Activated T-cell treated with anti-CD3 and anti-CD28 coated beads, Interleukin-2, amount 50 U/mL, for 4 hours (primary cell): Measurements from ENCODE around the gene CLASP1. TPM values are rescaled to one million over a fixed set of nuclear protein-coding genes. Genes with fewer than 3 reads are reported as not detected.
"Not testable (repeated sequence)": the region's sequence is repeated elsewhere in the genome, so short reads cannot be mapped to it uniquely, and the experiment has no call there.

Source experiments
- ATAC-seq, 2 donors: fragments of 200-7000 bp; cut with Tn5 transposase; one replicate each; pipeline ENCODE4 v1.10.0; 2021
- DNase-seq: peaks from one replicate; pipeline ENCODE4 v3.0.0-alpha.2; 2020
- H3K27me3 Mint-ChIP-seq: one replicate; pipeline ENCODE4 v1.8.0; 2021; ENCODE audit warnings: low read depth, mixed read lengths
- H3K36me3 Mint-ChIP-seq: one replicate; pipeline ENCODE4 v1.8.0; 2022; ENCODE audit warnings: mixed read lengths; ENCODE audit not compliant: insufficient read depth
- H3K4me1 Mint-ChIP-seq: one replicate; pipeline ENCODE4 v1.8.0; 2021; ENCODE audit warnings: low read depth, mixed read lengths
- H3K4me3 Mint-ChIP-seq: one replicate; pipeline ENCODE4 v1.8.0; 2021; ENCODE audit warnings: mild to moderate bottlenecking, moderate library complexity, mixed read lengths
- H3K9me3 Mint-ChIP-seq: one replicate; pipeline ENCODE4 v1.8.0; 2021; ENCODE audit warnings: mixed read lengths
- total RNA-seq, 3 donors: library from RNA; stranded (reverse); gene quantifications; one replicate each; pipeline ENCODE4 v1.2.1, GENCODE V29; 2021

The CLASP1 gene
- total RNA-seq, 3 donors from 2014 or later, result 48.3 to 68.2 (median 63.2) TPM

DNA sequence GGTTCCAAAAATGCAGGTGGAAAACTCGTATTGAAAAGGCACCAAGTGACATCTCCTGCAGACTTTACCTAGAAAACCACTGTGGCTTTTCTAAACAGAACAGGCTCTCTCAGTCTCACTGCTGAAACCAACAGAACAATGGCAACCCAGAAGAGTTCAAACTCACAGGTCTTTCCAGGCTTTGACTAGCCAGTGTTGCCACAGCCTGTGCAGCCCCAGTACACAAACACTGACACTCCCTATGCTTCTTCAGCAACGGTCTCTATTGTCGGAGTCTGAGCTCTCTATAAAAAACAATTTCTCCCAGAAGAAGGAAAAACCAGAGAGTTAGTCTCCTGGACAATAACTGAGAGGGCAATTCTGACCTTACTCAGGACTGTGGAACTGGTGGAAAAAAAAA is 206.4 kb downstream of the CLASP1 start:
- Mint-ChIP-seq H3K27me3 (no peaks in the 10 kb centered on the region), H3K9me3 (no peaks in the 10 kb centered on the region), H3K36me3 (peaks cover 57% of the 10 kb centered on the region), H3K4me1 (no peaks in the 10 kb centered on the region), H3K4me3 (no peak overlapping the region)
- ATAC-seq (no peak), DNase-seq (no peak)

DNA sequence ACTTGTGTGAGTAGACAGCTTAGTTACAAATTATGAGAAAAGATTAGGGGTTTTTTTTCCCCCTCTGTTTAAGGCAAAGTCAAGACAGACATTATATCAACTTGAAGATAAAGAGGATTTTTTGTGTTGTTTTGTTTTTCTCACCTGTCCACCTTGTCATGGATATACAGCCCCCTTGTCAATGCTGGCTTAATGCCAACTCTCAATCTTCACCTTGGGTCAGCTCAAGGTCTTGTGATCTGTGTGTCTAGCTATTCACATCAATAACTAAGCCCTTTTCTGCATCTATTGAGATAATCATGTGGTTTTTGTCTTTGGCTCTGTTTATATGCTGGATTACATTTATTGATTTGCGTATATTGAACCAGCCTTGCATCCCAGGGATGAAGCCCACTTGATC is 211.0 kb downstream of the CLASP1 start:
- not testable (repeated sequence) for ATAC-seq, H3K9me3 Mint-ChIP-seq, DNase-seq, H3K4me3 Mint-ChIP-seq, H3K4me1 Mint-ChIP-seq, H3K27me3 Mint-ChIP-seq
- H3K36me3 Mint-ChIP-seq, result peaks cover 24% of the 10 kb centered on the region

DNA sequence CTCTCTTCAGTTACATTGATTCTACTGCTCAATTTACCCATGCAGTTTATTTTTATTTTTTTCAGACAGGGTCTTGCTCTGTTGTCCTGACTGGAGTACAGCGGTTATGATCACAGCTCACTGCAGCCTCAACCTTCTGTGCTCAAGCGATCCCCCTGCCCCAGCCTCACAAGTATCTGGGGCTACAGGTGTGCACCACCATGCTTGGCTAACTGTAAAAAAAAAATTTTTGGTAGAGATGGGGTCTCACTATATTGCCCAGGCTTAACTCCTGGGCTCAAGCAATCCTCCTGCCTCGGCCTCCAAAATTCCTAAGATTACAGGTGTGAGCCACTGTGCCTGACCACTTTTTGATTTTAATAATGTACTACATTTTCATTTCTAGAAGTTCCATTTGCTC is 212.3 kb downstream of the CLASP1 start:
- Mint-ChIP-seq H3K36me3 (peaks cover 19% of the 10 kb centered on the region), H3K9me3 (no peaks in the 10 kb centered on the region), H3K4me3 (no peak overlapping the region), H3K4me1 (no peaks in the 10 kb centered on the region), H3K27me3 (no peaks in the 10 kb centered on the region)
- no peak for DNase-seq
- no peak for ATAC-seq

DNA sequence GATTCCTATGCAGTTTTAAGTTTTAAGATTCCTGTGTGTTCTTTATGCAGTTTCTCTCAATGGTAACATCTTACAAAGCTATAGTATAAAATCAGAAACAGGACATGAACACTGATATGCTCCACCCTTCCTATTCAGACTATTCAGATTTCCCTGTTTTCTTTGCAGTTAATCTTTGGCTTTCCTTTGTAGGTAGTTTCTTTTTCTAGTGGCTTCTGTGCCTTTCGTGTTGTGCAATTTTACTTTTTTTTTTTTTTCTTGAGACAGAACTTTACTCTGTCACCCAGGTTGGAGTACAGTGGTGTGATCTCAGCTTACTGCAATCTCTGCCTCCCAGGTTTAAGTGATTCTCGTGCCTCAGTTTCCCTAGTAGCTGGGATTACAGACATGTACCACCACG is 213.5 kb downstream of the CLASP1 start:
- Mint-ChIP-seq H3K9me3 (no peaks in the 10 kb centered on the region), H3K36me3 (peaks cover 13% of the 10 kb centered on the region), H3K4me3 (no peak overlapping the region), H3K4me1 (no peaks in the 10 kb centered on the region), H3K27me3 (no peaks in the 10 kb centered on the region)
- no peak for ATAC-seq
- DNase-seq, result no peak

DNA sequence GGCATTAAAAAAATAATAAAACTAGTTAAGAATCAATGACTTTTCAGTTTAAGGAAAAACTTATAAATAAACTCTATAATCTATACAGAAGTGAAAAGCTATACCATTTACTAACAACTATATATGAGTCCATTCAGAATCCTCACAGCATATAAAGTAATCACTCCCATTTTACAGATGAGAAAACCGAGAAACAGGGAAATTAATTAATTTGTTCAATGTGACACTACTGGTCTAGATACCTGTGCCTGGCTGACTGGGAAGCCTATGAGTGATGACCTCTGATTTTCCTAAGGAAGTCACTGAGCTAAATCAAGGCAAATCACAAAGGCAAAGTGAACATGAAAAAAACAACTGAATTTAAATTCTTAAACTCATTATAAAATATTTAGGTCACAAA is 218.0 kb downstream of the CLASP1 start:
- Mint-ChIP-seq H3K36me3 (peaks cover 26% of the 10 kb centered on the region), H3K4me3 (no peak overlapping the region), H3K27me3 (no peaks in the 10 kb centered on the region), H3K4me1 (no peaks in the 10 kb centered on the region), H3K9me3 (no peaks in the 10 kb centered on the region)
- DNase-seq (no peak), ATAC-seq (no peak)

DNA sequence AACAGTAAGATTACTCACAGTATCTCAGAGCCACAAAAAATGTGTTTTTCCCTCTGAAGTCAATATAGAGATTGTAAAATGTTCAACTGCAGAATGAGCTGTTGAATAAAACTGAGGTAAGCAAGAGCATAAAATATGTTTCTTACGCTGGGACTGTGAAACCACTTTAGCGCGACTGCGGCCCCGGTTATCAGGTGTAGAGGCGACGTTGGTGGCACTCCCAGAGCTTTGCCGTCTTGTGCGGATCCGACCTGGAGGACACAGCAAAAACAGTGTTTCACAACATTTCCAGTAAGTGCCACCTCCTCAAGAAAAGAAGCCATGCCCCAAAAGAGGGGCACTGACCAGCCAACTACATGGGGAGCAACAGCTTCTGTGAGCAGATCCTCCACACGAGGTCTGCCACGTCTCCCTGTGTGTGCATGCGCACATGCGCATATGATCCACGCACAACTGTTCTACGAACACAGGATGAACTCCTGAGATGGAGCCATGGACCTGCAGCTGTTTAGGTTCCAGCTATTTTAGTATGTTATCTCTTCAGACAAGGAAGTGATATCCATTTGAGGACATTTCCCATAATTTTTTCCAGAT is 219.2 kb downstream of the CLASP1 start:
- Mint-ChIP-seq H3K9me3 (no peaks in the 10 kb centered on the region), H3K27me3 (no peaks in the 10 kb centered on the region), H3K36me3 (peaks cover 32% of the 10 kb centered on the region), H3K4me1 (no peaks in the 10 kb centered on the region), H3K4me3 (no peak overlapping the region)
- ATAC-seq (no peak), DNase-seq (no peak)

DNA sequence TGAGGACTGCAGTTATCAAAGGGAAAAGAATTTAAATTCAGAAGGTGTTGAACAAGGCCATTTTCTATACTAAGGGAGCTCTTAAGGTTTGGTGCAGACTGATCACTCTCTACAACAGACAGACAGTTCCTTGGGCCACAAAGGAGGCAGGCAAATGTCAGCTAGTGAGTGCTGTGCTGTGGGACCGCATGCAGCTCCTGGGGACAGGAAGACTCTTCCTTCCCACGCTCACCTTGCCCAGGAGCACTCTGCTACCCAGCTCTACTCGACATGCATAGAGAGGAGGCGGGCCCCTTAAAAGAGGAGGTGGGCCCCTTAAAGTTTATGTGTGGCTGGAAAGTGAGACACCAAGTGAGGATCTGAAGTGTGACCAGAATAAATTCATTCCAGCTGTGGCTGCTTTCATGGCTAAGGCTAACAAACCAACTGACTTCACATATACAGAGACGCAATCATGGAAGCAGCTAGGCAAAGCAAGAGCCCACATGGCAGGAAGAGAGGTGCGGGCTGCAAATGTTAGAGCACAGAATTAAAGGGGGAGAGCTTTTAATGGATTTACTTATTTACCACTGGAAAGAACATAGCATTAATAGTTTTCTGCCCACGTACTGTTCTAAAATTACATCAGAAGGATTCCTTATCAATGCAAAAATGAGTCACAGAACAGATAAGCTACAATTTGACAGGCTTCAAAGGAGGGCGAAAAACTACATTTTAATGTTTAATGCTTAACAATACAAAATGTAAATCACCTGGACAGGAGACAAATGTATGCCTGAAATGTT is 220.0 kb downstream of the CLASP1 start:
- Mint-ChIP-seq H3K27me3 (no peaks in the 10 kb centered on the region), H3K4me3 (no peak overlapping the region), H3K9me3 (no peaks in the 10 kb centered on the region), H3K4me1 (no peaks in the 10 kb centered on the region), H3K36me3 (peaks cover 34% of the 10 kb centered on the region)
- ATAC-seq, result no peak
- DNase-seq, result no peak

DNA sequence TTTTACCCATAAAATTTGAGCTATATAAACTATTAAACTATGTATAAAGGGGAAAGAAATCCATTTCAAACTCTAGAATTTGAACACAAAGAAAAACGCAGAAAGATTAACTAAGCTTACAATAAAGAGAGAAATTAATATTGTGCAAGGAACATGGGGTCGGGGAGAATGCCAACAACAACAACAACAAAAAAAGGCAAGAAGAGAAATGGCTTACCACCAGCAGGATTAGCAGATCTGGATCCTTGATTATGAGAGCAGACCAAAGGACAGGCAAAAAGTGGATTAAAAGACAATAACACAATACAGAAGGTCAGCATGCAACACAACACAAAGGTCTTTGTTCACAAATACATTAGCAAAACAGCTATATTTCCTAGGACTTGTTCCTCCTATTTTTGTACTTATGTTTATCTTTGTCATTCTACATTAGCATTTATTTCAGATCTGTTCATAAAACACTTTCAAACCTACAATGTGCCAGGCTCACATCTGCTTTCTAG is 222.0 kb downstream of the CLASP1 start:
- no peak overlapping the region for H3K4me3 Mint-ChIP-seq
- no peaks in the 10 kb centered on the region for H3K4me1 Mint-ChIP-seq
- ATAC-seq (no peak), DNase-seq (no peak)
- no peaks in the 10 kb centered on the region for H3K9me3 Mint-ChIP-seq
- H3K27me3 Mint-ChIP-seq, result no peaks in the 10 kb centered on the region
- peaks cover 39% of the 10 kb centered on the region for H3K36me3 Mint-ChIP-seq

DNA sequence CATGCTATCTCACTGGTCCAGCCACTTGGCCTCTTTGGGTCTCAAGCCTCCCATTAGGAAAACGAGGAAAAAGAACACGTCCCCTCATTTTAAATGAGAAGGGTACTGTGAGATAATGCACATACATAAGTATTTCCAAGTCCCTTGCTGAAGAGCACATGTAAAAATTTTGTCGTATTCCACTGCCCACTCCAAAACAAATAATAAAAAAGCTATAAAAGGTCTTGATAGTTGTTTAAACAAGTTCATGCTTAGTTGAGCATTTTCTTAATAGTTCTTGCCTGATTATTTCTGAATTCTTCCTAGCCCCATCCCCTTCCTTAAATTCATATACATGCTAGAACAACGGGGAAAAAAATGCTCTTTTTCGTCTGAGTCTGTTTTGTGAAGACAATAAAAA is 228.8 kb downstream of the CLASP1 start:
- no peak overlapping the region for H3K4me3 Mint-ChIP-seq
- no peak for ATAC-seq
- no peak for DNase-seq
- H3K36me3 Mint-ChIP-seq, result peaks cover 28% of the 10 kb centered on the region
- no peaks in the 10 kb centered on the region for H3K4me1 Mint-ChIP-seq
- H3K9me3 Mint-ChIP-seq, result no peaks in the 10 kb centered on the region
- no peaks in the 10 kb centered on the region for H3K27me3 Mint-ChIP-seq

DNA sequence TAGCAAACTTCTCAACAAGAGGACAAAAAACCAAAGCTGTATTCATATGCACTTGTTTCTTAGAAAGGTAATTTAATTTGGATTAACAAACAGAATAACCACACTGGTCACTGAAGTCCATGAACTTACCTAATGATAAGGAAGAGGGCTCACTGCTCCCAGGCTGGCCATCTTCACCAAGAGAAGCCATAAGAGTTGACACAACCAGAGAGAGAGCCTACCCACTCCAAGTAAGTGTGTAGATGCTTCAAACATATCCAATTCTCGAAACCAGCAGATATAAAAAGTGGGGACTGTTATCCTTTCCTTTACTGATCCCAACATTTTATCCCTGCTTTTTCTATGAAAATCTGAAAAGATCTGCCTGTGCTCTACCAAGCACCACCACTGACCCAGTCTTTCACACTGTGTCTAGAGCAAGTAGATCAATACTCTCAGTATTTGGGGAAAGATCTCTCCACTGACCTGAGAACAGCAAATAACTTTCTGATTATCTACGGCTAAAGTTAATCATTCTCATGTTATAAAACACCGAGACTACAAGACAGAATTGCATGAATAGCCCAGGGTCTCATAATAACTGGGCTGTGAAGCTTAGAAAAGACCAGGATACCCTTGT is 230.1 kb downstream of the CLASP1 start:
- peaks cover 33% of the 10 kb centered on the region for H3K36me3 Mint-ChIP-seq
- no peaks in the 10 kb centered on the region for H3K4me1 Mint-ChIP-seq
- H3K9me3 Mint-ChIP-seq, result no peaks in the 10 kb centered on the region
- DNase-seq (no peak), ATAC-seq (no peak)
- no peak overlapping the region for H3K4me3 Mint-ChIP-seq
- H3K27me3 Mint-ChIP-seq, result no peaks in the 10 kb centered on the region

DNA sequence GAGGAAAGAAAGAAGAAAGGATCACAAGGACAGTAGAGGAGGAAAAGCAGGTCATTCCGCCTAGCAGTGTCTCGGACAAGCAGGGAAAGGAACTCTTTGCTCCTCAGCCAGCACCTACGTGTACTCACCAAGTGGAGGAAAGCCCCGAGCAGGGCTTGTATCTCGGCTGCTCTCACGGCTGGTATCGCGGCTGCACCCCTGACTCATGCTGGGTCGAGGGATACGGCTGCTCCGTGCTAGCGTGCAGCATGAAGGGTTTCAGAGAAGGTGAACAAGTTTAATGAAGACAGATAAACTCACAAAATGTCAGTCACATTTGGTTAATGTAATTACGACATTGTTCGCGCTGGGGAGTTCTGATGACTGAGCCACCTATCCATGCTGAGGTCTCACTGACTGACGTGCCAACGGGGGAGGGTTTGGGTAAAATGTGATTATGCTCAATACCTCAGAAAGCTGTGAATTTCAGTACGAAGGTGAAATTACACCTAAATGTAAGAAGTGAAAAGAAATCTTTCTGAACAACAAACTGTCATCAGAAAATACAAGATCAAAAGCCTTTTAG is 230.7 kb downstream of the CLASP1 start:
- H3K36me3 Mint-ChIP-seq, result peaks cover 31% of the 10 kb centered on the region
- no peaks in the 10 kb centered on the region for H3K9me3 Mint-ChIP-seq
- ATAC-seq, result no peak
- H3K27me3 Mint-ChIP-seq, result no peaks in the 10 kb centered on the region
- DNase-seq, result no peak
- H3K4me1 Mint-ChIP-seq, result no peaks in the 10 kb centered on the region
- no peak overlapping the region for H3K4me3 Mint-ChIP-seq

DNA sequence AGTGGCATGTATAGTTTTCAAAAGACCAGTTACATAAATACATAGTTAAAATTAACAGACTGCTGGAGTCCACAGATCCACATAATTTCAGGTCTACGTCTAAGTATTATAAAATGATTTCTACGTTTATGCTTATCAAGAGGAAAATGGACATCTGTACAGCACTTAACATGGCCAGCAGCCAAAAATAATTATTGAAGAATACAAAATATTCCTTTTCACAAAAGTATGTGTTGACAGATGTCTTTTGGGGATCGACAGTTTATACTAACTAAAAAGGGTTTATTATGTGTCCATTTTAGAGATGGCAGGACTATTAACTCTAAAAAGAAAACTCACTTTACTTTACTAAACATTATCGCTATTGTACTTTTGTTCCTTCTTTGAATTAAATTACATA is 231.4 kb downstream of the CLASP1 start:
- no peak overlapping the region for H3K4me3 Mint-ChIP-seq
- H3K27me3 Mint-ChIP-seq, result no peaks in the 10 kb centered on the region
- H3K36me3 Mint-ChIP-seq, result peaks cover 32% of the 10 kb centered on the region
- H3K9me3 Mint-ChIP-seq, result no peaks in the 10 kb centered on the region
- DNase-seq (no peak), ATAC-seq (no peak)
- no peaks in the 10 kb centered on the region for H3K4me1 Mint-ChIP-seq

DNA sequence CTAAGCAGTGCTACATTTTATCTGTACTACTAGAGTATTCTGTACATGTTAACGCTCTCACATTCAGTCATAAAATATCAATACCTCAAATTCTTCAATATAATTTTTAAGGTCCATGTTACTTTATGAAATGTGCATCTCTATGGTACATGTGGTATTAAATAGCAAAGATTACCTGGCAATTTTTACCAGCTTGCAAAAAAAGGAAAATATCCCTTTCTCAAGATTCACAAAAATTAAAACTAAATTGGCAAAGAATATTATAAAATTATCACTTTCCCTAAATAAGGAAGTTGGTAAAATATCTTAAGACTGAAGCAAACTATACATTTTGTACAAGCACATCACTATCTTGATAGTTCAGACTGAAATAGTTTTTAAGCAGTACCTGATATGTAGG is 233.5 kb downstream of the CLASP1 start:
- no peak for DNase-seq
- no peaks in the 10 kb centered on the region for H3K27me3 Mint-ChIP-seq
- H3K36me3 Mint-ChIP-seq, result peaks cover 38% of the 10 kb centered on the region
- ATAC-seq, result no peak
- no peak overlapping the region for H3K4me3 Mint-ChIP-seq
- no peaks in the 10 kb centered on the region for H3K9me3 Mint-ChIP-seq
- no peaks in the 10 kb centered on the region for H3K4me1 Mint-ChIP-seq

DNA sequence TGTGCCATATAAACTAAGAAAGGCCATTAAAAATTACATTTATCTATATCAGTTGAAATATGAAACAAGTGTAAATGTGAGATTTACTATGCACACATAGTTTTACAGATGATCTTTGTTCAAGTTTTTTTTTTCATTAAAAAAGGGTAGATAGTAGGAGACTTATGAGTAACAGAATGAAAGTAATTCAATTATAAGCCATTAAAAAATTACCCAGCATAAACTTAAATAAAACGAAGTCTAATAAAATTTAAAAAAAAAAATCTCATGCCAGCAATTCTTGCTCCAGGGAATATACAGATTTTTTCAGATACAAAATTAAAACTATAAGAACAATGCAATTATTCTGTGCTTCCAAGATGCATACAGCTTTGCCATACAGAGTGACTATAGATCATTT is 236.9 kb downstream of the CLASP1 start:
- no peaks in the 10 kb centered on the region for H3K9me3 Mint-ChIP-seq
- DNase-seq (no peak), ATAC-seq (no peak)
- no peak overlapping the region for H3K4me3 Mint-ChIP-seq
- H3K4me1 Mint-ChIP-seq, result no peaks in the 10 kb centered on the region
- H3K27me3 Mint-ChIP-seq, result no peaks in the 10 kb centered on the region
- H3K36me3 Mint-ChIP-seq, result peaks cover 37% of the 10 kb centered on the region

DNA sequence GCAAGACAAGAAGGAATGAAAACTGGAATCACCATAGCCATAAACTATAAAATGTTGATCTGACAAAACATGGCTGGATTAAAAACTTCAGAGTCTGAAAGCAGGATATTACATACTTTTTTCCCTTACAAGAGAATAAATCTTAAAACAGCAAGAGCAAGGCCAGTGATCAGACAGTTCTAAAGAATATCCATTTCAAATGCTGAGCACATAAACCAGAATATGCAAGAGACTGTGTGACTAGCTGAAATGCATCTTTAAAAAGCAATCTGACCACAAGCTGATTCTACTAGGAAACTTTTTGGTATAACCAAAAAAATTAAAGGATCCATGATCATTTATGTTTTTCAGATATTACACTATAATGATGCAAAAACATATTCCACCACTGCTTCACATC is 239.3 kb downstream of the CLASP1 start:
- H3K27me3 Mint-ChIP-seq, result no peaks in the 10 kb centered on the region
- no peak for ATAC-seq
- H3K4me1 Mint-ChIP-seq, result no peaks in the 10 kb centered on the region
- DNase-seq, result no peak
- no peak overlapping the region for H3K4me3 Mint-ChIP-seq
- H3K9me3 Mint-ChIP-seq, result no peaks in the 10 kb centered on the region
- H3K36me3 Mint-ChIP-seq, result peaks cover 37% of the 10 kb centered on the region
